HepG2 (cell line): ENCODE data around the gene CEBPG. TPM values are rescaled to one million over a fixed set of nuclear protein-coding genes. Genes with fewer than 3 reads are reported as not detected.
A peak's percentile ranks its signal among the peaks of the same experiment; 100 is the strongest.

Experiments used
- ASH2L ChIP-seq: fragments of 300-600, 200-600 bp; sonication (generic); IDR thresholded peaks from 2 replicates; pipeline ENCODE4 v1.7.0; 2017; ENCODE audit warnings: low read depth, mild to moderate bottlenecking, moderate library complexity, mixed read lengths, low read length; ENCODE audit not compliant: insufficient read length
- HES4 ChIP-seq: sonication (generic); formaldehyde crosslinking; IDR thresholded peaks from 2 replicates; pipeline ENCODE4 v1.9.0; 2021; ENCODE audit warnings: mild to moderate bottlenecking, missing genetic modification reagents, borderline replicate concordance
- SMAD3 ChIP-seq: sonication (generic); formaldehyde crosslinking; IDR thresholded peaks from 2 replicates; pipeline ENCODE4 v1.4.0; 2020; ENCODE audit warnings: missing genetic modification reagents
- SMARCC2 ChIP-seq: fragments of 450-650 bp; IDR thresholded peaks from 2 replicates; pipeline ENCODE4 v1.6.1; 2017; ENCODE audit warnings: antibody characterized with exemption, mild to moderate bottlenecking
- TAF1 ChIP-seq: sonication (generic); formaldehyde crosslinking; IDR thresholded peaks from 2 replicates; pipeline ENCODE4 v1.4.0; 2020; ENCODE audit warnings: missing genetic modification reagents
- ZBTB3 ChIP-seq: sonication (generic); formaldehyde crosslinking; IDR thresholded peaks from 2 replicates; pipeline ENCODE4 v1.4.0; 2020; ENCODE audit warnings: low read depth, mild to moderate bottlenecking, moderate library complexity, missing genetic modification reagents, borderline replicate concordance
- ZNF556 ChIP-seq: sonication (generic); formaldehyde crosslinking; IDR thresholded peaks from 2 replicates; pipeline ENCODE4 v1.4.0; 2020; ENCODE audit warnings: mild to moderate bottlenecking, missing genetic modification reagents, borderline replicate concordance
- ZSCAN20 ChIP-seq: sonication (generic); formaldehyde crosslinking; IDR thresholded peaks from 2 replicates; pipeline ENCODE4 v1.4.0; 2020; ENCODE audit warnings: missing genetic modification reagents, mild to moderate bottlenecking, borderline replicate concordance
- polyA plus RNA-seq, 8 experiments: library from polyadenylated mRNA; depleted of rRNA in 3 of 8; stranded (reverse) in 7 of 8; unstranded in 1 of 8; fragments of >200 nt; fragmentation: Illumina TruSeq in 4 of 8; extraction: Trizol in 4 of 8; gene quantifications; 2 replicates each; pipeline versions ENCODE4 v1.2.1 to v1.2.3, GENCODE V29; 2011 to 2016; ENCODE audit warnings: low read depth in 4 of 8, missing spikeins in 1 of 8, mixed read lengths in 1 of 8; ENCODE audit not compliant: insufficient read depth in 1 of 8
- total RNA-seq, 5 experiments: library from RNA; depleted of rRNA; stranded (reverse); fragments of >200 nt; fragmentation: Illumina TruSeq; extraction: Trizol; gene quantifications; 2 replicates each; pipeline ENCODE4 v1.2.3, GENCODE V29; 2016; ENCODE audit warnings: low read depth in 1 of 5
- TF ChIP-seq, protein P1 (sequence below), 2 experiments: fragments of 450-650 bp in 1 of 2; sonication (generic) in 1 of 2; formaldehyde crosslinking in 1 of 2; IDR thresholded peaks; 2 replicates each; pipeline versions ENCODE4 v1.6.1 to v1.8.0; 2016 to 2022; ENCODE audit warnings: antibody characterized with exemption in 1 of 2, mild to moderate bottlenecking in 1 of 2, missing genetic modification reagents in 1 of 2
- TF ChIP-seq, protein P2 (sequence below), 2 experiments: fragments of 450-650 bp in 1 of 2; sonication (generic) in 1 of 2; formaldehyde crosslinking; IDR thresholded peaks; 2 replicates each; pipeline versions ENCODE4 v1.5.0 to v1.8.0; 2020 to 2022; ENCODE audit warnings: mild to moderate bottlenecking in 1 of 2, missing genetic modification reagents in 1 of 2
- TF ChIP-seq, protein P3 (sequence below): fragments of 450-650 bp; IDR thresholded peaks from 2 replicates; pipeline ENCODE4 v1.6.1; 2017
- TF ChIP-seq, protein P4 (sequence below): IDR thresholded peaks from 2 replicates; pipeline ENCODE4 v1.6.1; 2016; ENCODE audit warnings: mild to moderate bottlenecking, missing biosample characterization, missing genetic modification reagents
- TF ChIP-seq, protein P5 (sequence below): sonication (generic); formaldehyde crosslinking; IDR thresholded peaks from 2 replicates; pipeline ENCODE4 v1.8.0; 2022; ENCODE audit warnings: mild to moderate bottlenecking, missing genetic modification reagents, moderate library complexity
- TF ChIP-seq, protein P6 (sequence below): IDR thresholded peaks from 2 replicates; pipeline ENCODE4 v1.6.1; 2016; ENCODE audit warnings: missing genetic modification reagents, missing compliant biosample characterization

CEBPG gene
- total and polyA plus RNA-seq, 2 of the 13 experiments (the other 11 are each of a cell fraction or from before 2014, with no cell fraction given): 25.7 to 34.3 TPM

DNA sequence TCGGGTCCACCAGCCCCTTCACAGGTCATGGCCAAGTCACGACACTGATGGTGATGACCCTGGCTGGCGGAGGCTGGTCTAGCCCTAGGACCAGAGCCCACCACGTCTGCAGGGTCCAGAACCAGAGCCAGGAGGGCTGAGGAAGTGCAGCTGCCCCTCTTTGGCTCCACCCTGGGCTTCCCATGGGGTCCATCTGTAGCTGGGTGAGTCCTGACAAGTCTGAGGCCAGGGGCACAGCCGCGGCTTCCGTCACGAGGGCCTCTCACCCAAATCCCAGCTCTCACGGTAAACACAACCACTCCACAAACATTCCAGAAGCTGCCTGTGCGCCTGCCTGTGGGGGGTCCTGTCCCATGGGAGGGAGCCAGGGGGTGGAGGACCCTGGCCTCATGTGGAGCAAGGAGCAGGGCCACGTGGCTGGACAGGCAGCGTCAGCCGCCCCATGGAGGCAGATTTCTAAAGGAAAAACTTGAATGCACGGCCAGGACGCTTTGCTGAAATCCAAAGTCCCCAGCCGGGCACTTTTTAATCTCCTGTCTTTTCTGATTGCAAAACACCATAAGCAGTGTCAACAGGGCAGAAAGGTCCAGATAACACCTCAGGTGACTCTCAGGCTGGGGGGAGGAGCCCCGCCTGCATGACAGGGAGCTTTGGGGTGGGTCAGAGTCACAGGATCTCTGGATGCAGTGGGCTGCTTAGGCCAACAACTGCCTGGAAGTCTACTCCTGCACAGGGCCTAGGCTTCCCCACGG is 29.9 kb downstream of the CEBPG start (continued):
- TF ChIP-seq, protein P1, sequence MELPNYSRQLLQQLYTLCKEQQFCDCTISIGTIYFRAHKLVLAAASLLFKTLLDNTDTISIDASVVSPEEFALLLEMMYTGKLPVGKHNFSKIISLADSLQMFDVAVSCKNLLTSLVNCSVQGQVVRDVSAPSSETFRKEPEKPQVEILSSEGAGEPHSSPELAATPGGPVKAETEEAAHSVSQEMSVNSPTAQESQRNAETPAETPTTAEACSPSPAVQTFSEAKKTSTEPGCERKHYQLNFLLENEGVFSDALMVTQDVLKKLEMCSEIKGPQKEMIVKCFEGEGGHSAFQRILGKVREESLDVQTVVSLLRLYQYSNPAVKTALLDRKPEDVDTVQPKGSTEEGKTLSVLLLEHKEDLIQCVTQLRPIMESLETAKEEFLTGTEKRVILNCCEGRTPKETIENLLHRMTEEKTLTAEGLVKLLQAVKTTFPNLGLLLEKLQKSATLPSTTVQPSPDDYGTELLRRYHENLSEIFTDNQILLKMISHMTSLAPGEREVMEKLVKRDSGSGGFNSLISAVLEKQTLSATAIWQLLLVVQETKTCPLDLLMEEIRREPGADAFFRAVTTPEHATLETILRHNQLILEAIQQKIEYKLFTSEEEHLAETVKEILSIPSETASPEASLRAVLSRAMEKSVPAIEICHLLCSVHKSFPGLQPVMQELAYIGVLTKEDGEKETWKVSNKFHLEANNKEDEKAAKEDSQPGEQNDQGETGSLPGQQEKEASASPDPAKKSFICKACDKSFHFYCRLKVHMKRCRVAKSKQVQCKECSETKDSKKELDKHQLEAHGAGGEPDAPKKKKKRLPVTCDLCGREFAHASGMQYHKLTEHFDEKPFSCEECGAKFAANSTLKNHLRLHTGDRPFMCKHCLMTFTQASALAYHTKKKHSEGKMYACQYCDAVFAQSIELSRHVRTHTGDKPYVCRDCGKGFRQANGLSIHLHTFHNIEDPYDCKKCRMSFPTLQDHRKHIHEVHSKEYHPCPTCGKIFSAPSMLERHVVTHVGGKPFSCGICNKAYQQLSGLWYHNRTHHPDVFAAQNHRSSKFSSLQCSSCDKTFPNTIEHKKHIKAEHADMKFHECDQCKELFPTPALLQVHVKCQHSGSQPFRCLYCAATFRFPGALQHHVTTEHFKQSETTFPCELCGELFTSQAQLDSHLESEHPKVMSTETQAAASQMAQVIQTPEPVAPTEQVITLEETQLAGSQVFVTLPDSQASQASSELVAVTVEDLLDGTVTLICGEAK (IDR thresholded peaks at IDR 0.05): no peak
- TF ChIP-seq, protein P1 (CRISPR knock-in tag; IDR thresholded peaks at IDR 0.05): peak; percentile 93
- TF ChIP-seq, protein P2, sequence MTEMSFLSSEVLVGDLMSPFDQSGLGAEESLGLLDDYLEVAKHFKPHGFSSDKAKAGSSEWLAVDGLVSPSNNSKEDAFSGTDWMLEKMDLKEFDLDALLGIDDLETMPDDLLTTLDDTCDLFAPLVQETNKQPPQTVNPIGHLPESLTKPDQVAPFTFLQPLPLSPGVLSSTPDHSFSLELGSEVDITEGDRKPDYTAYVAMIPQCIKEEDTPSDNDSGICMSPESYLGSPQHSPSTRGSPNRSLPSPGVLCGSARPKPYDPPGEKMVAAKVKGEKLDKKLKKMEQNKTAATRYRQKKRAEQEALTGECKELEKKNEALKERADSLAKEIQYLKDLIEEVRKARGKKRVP (CRISPR knock-in tag; IDR thresholded peaks at IDR 0.05): peak in 1 of 2 experiments; percentile 89; a peak in 2 of 4 replicates
- TF ChIP-seq, protein P3, sequence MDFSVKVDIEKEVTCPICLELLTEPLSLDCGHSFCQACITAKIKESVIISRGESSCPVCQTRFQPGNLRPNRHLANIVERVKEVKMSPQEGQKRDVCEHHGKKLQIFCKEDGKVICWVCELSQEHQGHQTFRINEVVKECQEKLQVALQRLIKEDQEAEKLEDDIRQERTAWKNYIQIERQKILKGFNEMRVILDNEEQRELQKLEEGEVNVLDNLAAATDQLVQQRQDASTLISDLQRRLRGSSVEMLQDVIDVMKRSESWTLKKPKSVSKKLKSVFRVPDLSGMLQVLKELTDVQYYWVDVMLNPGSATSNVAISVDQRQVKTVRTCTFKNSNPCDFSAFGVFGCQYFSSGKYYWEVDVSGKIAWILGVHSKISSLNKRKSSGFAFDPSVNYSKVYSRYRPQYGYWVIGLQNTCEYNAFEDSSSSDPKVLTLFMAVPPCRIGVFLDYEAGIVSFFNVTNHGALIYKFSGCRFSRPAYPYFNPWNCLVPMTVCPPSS: no peak
- TF ChIP-seq, protein P4, sequence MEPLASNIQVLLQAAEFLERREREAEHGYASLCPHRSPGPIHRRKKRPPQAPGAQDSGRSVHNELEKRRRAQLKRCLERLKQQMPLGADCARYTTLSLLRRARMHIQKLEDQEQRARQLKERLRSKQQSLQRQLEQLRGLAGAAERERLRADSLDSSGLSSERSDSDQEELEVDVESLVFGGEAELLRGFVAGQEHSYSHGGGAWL (CRISPR knock-in tag): peak; percentile 98
- TF ChIP-seq, protein P5, sequence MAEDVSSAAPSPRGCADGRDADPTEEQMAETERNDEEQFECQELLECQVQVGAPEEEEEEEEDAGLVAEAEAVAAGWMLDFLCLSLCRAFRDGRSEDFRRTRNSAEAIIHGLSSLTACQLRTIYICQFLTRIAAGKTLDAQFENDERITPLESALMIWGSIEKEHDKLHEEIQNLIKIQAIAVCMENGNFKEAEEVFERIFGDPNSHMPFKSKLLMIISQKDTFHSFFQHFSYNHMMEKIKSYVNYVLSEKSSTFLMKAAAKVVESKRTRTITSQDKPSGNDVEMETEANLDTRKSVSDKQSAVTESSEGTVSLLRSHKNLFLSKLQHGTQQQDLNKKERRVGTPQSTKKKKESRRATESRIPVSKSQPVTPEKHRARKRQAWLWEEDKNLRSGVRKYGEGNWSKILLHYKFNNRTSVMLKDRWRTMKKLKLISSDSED (CRISPR knock-in tag): peak; percentile 97
- TF ChIP-seq, protein P6, sequence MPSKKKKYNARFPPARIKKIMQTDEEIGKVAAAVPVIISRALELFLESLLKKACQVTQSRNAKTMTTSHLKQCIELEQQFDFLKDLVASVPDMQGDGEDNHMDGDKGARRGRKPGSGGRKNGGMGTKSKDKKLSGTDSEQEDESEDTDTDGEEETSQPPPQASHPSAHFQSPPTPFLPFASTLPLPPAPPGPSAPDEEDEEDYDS (CRISPR knock-in tag): peak; percentile 75
- TF ChIP-seq TAF1 (CRISPR knock-in tag) (peak; percentile 60; the same call in 1 of the 2 replicates), SMAD3 (CRISPR knock-in tag) (peak; percentile 78), SMARCC2 (no peak), HES4 (peak; percentile 97), ZNF556 (CRISPR knock-in tag) (0 out of 2 replicates have a peak, but pooled peaks have one; percentile 17), ZSCAN20 (peak; percentile 91; the same call in 1 of the 2 replicates), ZBTB3 (CRISPR knock-in tag) (peak; percentile 91), ASH2L (peak; percentile 96)
